HEK293 (cell line): ENCODE results near the gene MRRF.

Experiments
- CTCF ChIA-PET: fragments of 350-600 bp; formaldehyde crosslinking; extraction: SDS; loops from one replicate; lab custom pipeline; 2021; ENCODE audit warnings: antibody characterized with exemption; lab: Yijun Ruan, JAX
- POLR2A ChIA-PET: fragments of 300-600 bp; formaldehyde crosslinking; extraction: SDS; loops from one replicate; lab custom pipeline; 2020; ENCODE audit warnings: antibody characterized with exemption, inconsistent platforms; lab: Yijun Ruan, JAX
- H3K27ac ChIP-seq: fragments of 200-500 bp; sonication (Bioruptor generic); 2 replicates; pipeline ENCODE4 v1.5.1; 2014; ENCODE audit warnings: low read depth, low read length, control low read depth, inconsistent platforms; ENCODE audit errors: extremely low read depth
- H3K36me3 ChIP-seq, 2 experiments: fragments of 200-500 bp in 1 of 2; sonication (Bioruptor generic) in 1 of 2; 1 replicate in 1 of 2; 2 replicates in 1 of 2; pipeline ENCODE4 v1.5.1; 2014 to 2017; ENCODE audit warnings: inconsistent platforms in 2 of 2, low read length in 2 of 2; ENCODE audit not compliant: control insufficient read depth in 2 of 2, insufficient read depth in 1 of 2
- H3K4me1 ChIP-seq: fragments of 200-500 bp; sonication (Bioruptor generic); 2 replicates; pipeline ENCODE4 v1.5.1; 2014; ENCODE audit warnings: mild to moderate bottlenecking, low read length, inconsistent platforms; ENCODE audit not compliant: control insufficient read depth, insufficient read depth
- H3K4me3 ChIP-seq: 2 replicates; pipeline ENCODE4 v1.5.1; 2011; ENCODE audit warnings: low read depth, mild to moderate bottlenecking, control low read depth, low read length, moderate library complexity
- H3K9me3 ChIP-seq: fragments of 200-500 bp; sonication (Bioruptor generic); 2 replicates; pipeline ENCODE4 v1.5.1; 2014; ENCODE audit warnings: low read depth, low read length, inconsistent platforms; ENCODE audit not compliant: control insufficient read depth, insufficient read depth
- MEIS1 ChIP-seq: sonication (generic); formaldehyde crosslinking; IDR thresholded peaks from 2 replicates; pipeline ENCODE4 v1.8.1; 2022; ENCODE audit warnings: missing genetic modification reagents, mild to moderate bottlenecking, borderline replicate concordance
- SALL2 ChIP-seq: fragments of 450-650 bp; formaldehyde crosslinking; IDR thresholded peaks from 2 replicates; pipeline ENCODE4 v1.5.0; 2017; ENCODE audit warnings: missing biosample characterization, mild to moderate bottlenecking, missing genetic modification characterization, borderline replicate concordance
- SP7 ChIP-seq: fragments of 450-650 bp; formaldehyde crosslinking; IDR thresholded peaks from 2 replicates; pipeline ENCODE4 v1.5.1; 2016; ENCODE audit warnings: missing biosample characterization, missing genetic modification characterization
- YY2 ChIP-seq: fragments of 450-650 bp; formaldehyde crosslinking; IDR thresholded peaks from 2 replicates; pipeline ENCODE4 v1.5.1; 2016; ENCODE audit warnings: missing biosample characterization, missing genetic modification characterization
- ZFHX2 ChIP-seq: fragments of 450-650 bp; formaldehyde crosslinking; conservative IDR thresholded peaks from 2 replicates; pipeline ENCODE4 v1.5.1; 2016; ENCODE audit warnings: missing biosample characterization, missing genetic modification characterization
- ZNF16 ChIP-seq: fragments of 450-650 bp; formaldehyde crosslinking; IDR thresholded peaks from 2 replicates; pipeline ENCODE4 v1.5.1; 2016; ENCODE audit warnings: low read depth, missing biosample characterization, missing genetic modification characterization
- ZNF175 ChIP-seq: fragments of 450-650 bp; formaldehyde crosslinking; IDR thresholded peaks from 2 replicates; pipeline ENCODE4 v1.5.1; 2016; ENCODE audit warnings: missing biosample characterization, missing genetic modification characterization
- ZNF302 ChIP-seq: fragments of 450-650 bp; formaldehyde crosslinking; IDR thresholded peaks from 2 replicates; pipeline ENCODE4 v1.5.1; 2016; ENCODE audit warnings: missing biosample characterization, missing genetic modification characterization, low read depth
- ZNF350 ChIP-seq: fragments of 450-650 bp; formaldehyde crosslinking; IDR thresholded peaks from 2 replicates; pipeline ENCODE4 v1.5.0; 2017; ENCODE audit warnings: missing biosample characterization, mild to moderate bottlenecking, missing genetic modification characterization
- ZNF473 ChIP-seq: fragments of 450-650 bp; formaldehyde crosslinking; IDR thresholded peaks from 2 replicates; pipeline ENCODE4 v1.5.1; 2017; ENCODE audit warnings: missing biosample characterization, missing genetic modification characterization
- ZNF48 ChIP-seq: fragments of 450-650 bp; formaldehyde crosslinking; IDR thresholded peaks from 2 replicates; pipeline ENCODE4 v1.5.1; 2016; ENCODE audit warnings: missing biosample characterization, missing genetic modification characterization
- ZNF560 ChIP-seq: fragments of 450-650 bp; formaldehyde crosslinking; IDR thresholded peaks from 2 replicates; pipeline ENCODE4 v1.5.1; 2017; ENCODE audit warnings: missing biosample characterization, missing genetic modification characterization, borderline replicate concordance
- ZNF623 ChIP-seq: fragments of 450-650 bp; formaldehyde crosslinking; IDR thresholded peaks from 2 replicates; pipeline ENCODE4 v1.5.1; 2016; ENCODE audit warnings: missing biosample characterization, missing genetic modification characterization
- ZNF830 ChIP-seq: fragments of 450-650 bp; IDR thresholded peaks from 2 replicates; pipeline ENCODE4 v1.5.0; 2018; ENCODE audit warnings: missing biosample characterization, missing genetic modification characterization, low read depth, mild to moderate bottlenecking, moderate library complexity
- ZSCAN16 ChIP-seq: fragments of 450-650 bp; formaldehyde crosslinking; IDR thresholded peaks from 2 replicates; pipeline ENCODE4 v1.5.1; 2016; ENCODE audit warnings: missing biosample characterization, missing genetic modification characterization
- ZSCAN30 ChIP-seq: fragments of 450-650 bp; IDR thresholded peaks from 2 replicates; pipeline ENCODE4 v1.5.1; 2018; ENCODE audit warnings: missing biosample characterization, mild to moderate bottlenecking, missing genetic modification characterization, moderate library complexity
- TF ChIP-seq, protein P1 (sequence below): fragments of 450-650 bp; formaldehyde crosslinking; IDR thresholded peaks from 2 replicates; pipeline ENCODE4 v1.5.1; 2016; ENCODE audit warnings: missing biosample characterization, missing genetic modification characterization
- TF ChIP-seq, protein P2 (sequence below): fragments of 450-650 bp; formaldehyde crosslinking; IDR thresholded peaks from 2 replicates; pipeline ENCODE4 v1.5.1; 2016; ENCODE audit warnings: missing biosample characterization, missing genetic modification characterization
- TF ChIP-seq, protein P3 (sequence below): fragments of 450-650 bp; formaldehyde crosslinking; IDR thresholded peaks from 2 replicates; pipeline ENCODE4 v1.5.1; 2016; ENCODE audit warnings: missing biosample characterization, missing genetic modification characterization

Gene MRRF

DNA sequence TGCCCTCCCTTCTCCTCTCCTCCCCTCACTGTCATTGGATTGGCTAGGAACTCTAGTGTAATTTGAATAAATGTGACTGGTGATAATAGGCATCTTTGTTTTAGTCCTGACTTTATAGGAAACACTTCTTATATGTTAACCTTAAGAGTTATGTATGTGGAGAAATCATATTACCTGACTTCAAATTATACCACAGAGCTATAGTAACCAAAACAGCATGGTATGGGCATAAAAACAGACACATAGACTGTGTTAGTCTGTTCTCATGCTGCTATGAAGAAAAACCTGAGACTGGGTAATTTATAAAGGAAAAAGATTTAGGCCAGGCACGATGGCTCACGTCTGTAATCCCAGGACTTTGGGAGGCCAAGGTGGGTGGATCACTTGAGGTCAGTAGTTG lies 9.4 kb downstream of the MRRF start (continued):
- TF ChIP-seq, protein P1, sequence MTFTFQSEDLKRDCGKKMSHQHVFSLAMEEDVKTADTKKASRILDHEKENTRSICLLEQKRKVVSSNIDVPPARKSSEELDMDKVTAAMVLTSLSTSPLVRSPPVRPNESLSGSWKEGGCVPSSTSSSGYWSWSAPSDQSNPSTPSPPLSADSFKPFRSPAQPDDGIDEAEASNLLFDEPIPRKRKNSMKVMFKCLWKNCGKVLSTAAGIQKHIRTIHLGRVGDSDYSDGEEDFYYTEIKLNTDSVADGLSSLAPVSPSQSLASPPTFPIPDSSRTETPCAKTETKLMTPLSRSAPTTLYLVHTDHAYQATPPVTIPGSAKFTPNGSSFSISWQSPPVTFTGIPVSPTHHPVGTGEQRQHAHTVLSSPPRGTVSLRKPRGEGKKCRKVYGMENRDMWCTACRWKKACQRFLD (tag by site-specific recombination), result no peak
- TF ChIP-seq ZSCAN30 (tag by site-specific recombination) (no peak), ZSCAN16 (tag by site-specific recombination) (no peak), YY2 (no peak), ZNF350 (tag by site-specific recombination) (no peak), ZNF473 (tag by site-specific recombination) (no peak), ZNF830 (tag by site-specific recombination) (no peak), ZNF16 (tag by site-specific recombination) (no peak), ZNF48 (no peak), SALL2 (tag by site-specific recombination) (no peak), MEIS1 (CRISPR knock-in tag) (no peak), ZNF175 (tag by site-specific recombination) (no peak)
- TF ChIP-seq, protein P2, sequence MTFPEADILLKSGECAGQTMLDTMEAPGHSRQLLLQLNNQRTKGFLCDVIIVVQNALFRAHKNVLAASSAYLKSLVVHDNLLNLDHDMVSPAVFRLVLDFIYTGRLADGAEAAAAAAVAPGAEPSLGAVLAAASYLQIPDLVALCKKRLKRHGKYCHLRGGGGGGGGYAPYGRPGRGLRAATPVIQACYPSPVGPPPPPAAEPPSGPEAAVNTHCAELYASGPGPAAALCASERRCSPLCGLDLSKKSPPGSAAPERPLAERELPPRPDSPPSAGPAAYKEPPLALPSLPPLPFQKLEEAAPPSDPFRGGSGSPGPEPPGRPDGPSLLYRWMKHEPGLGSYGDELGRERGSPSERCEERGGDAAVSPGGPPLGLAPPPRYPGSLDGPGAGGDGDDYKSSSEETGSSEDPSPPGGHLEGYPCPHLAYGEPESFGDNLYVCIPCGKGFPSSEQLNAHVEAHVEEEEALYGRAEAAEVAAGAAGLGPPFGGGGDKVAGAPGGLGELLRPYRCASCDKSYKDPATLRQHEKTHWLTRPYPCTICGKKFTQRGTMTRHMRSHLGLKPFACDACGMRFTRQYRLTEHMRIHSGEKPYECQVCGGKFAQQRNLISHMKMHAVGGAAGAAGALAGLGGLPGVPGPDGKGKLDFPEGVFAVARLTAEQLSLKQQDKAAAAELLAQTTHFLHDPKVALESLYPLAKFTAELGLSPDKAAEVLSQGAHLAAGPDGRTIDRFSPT (tag by site-specific recombination), result no peak

DNA sequence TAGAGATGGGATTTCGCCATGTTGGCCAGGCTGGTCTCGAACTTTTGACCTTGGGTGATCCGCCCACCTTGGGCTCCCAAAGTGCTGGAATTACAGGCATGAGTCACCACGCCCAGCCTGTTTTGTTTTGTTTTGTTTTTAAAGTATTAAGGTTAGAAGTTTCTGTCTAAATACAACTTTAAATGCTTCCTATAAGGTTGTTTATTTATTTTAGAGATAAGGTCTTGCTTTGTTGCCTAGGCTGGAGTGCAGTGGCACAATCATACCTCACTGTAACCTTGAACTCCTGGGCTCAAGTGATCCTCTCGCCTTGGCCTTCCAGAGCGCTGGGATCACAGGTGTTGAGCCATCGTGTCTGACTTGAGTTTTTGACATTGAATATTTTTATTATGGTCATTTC lies 11.4 kb downstream of the MRRF start:
- no peaks in the 10 kb centered on the region for H3K4me1 ChIP-seq
- peaks cover 6 to 43% of the 10 kb centered on the region in 2 experiments for H3K36me3 ChIP-seq
- POLR2A ChIA-PET, result no interaction called here
- H3K4me3 ChIP-seq, result no peak overlapping the region
- TF ChIP-seq ZFHX2 (tag by site-specific recombination) (0 out of 2 replicates have a peak, but pooled peaks have one; percentile 10), ZNF623 (tag by site-specific recombination) (no peak), SP7 (tag by site-specific recombination) (peak; percentile 28; the same call in 1 of the 2 replicates), ZNF302 (tag by site-specific recombination) (no peak), ZNF560 (tag by site-specific recombination) (no peak)
- TF ChIP-seq, protein P3, sequence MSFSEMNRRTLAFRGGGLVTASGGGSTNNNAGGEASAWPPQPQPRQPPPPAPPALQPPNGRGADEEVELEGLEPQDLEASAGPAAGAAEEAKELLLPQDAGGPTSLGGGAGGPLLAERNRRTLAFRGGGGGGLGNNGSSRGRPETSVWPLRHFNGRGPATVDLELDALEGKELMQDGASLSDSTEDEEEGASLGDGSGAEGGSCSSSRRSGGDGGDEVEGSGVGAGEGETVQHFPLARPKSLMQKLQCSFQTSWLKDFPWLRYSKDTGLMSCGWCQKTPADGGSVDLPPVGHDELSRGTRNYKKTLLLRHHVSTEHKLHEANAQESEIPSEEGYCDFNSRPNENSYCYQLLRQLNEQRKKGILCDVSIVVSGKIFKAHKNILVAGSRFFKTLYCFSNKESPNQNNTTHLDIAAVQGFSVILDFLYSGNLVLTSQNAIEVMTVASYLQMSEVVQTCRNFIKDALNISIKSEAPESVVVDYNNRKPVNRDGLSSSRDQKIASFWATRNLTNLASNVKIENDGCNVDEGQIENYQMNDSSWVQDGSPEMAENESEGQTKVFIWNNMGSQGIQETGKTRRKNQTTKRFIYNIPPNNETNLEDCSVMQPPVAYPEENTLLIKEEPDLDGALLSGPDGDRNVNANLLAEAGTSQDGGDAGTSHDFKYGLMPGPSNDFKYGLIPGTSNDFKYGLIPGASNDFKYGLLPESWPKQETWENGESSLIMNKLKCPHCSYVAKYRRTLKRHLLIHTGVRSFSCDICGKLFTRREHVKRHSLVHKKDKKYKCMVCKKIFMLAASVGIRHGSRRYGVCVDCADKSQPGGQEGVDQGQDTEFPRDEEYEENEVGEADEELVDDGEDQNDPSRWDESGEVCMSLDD (tag by site-specific recombination), result no peak
- H3K27ac ChIP-seq, result no peak overlapping the region
- CTCF ChIA-PET, result no interaction called here
- H3K9me3 ChIP-seq, result no peaks in the 10 kb centered on the region
